Prostate gland (tissue), 2 donors: ENCODE measurements around the gene CABP4. TPM values are rescaled to one million over a fixed set of nuclear protein-coding genes. Genes with fewer than 3 reads are reported as not detected.

ENCODE experiments used
- DNase-seq: peaks from one replicate; pipeline ENCODE4 v3.0.0-alpha.2; 2019; ENCODE audit warnings: low spot score
- H3K27ac ChIP-seq, 2 donors: fragments of 200-600 bp; sonication (generic); 2 replicates each; pipeline ENCODE4 v1.5.1; 2017 to 2019
- H3K27me3 ChIP-seq: fragments of 200-600 bp; sonication (generic); replicated peaks from 2 replicates; pipeline ENCODE4 v1.5.1; 2019; ENCODE audit not compliant: insufficient read depth
- H3K36me3 ChIP-seq, 2 donors: fragments of 200-600 bp; sonication (generic); 1 replicate in 1 of 2; 2 replicates in 1 of 2; pipeline versions ENCODE4 v1.5.1 to v1.8.1; 2017 to 2019
- H3K4me1 ChIP-seq: fragments of 200-600 bp; sonication (generic); replicated peaks from 2 replicates; pipeline ENCODE4 v1.5.1; 2019
- H3K4me3 ChIP-seq, 2 donors: fragments of 200-600 bp; sonication (generic); 2 replicates each; pipeline ENCODE4 v1.5.1; 2017 to 2019
- H3K9me3 ChIP-seq: fragments of 200-600 bp; sonication (generic); 2 replicates; pipeline ENCODE4 v1.5.1; 2017
- POLR2A ChIP-seq: fragments of 450-650 bp; IDR thresholded peaks from one replicate; pipeline ENCODE4 v1.6.1; 2016; ENCODE audit warnings: antibody characterized with exemption, mild to moderate bottlenecking
- POLR2AphosphoS5 ChIP-seq: sonication (generic); formaldehyde crosslinking; IDR thresholded peaks from one replicate; pipeline ENCODE4 v1.6.1; 2017; ENCODE audit warnings: antibody characterized with exemption
- WGBS: methylation state at CpG from one replicate; pipeline ENCODE4 v1.1.5; 2018; 5-methylcytosine and 5-hydroxymethylcytosine counted together
- intact Hi-C: fragments of 100-400 bp; cut with DNase I; formaldehyde crosslinking; loops from one replicate; pipeline ENCODE4 v1.14.2; 2022
- total RNA-seq, 2 donors: library from RNA; depleted of rRNA; stranded (reverse); fragments of >200 nt; gene quantifications; one replicate each; pipeline ENCODE4 v1.1.0, GENCODE V29; 2016
- TF ChIP-seq, protein P1 (sequence below), 4 experiments: fragments of 200-600 bp in 2 of 4; fragments of 450-650 bp in 2 of 4; sonication (generic) in 2 of 4; IDR thresholded peaks; 1 replicate in 3 of 4; 2 replicates in 1 of 4; pipeline ENCODE4 v1.5.1; 2016 to 2019; ENCODE audit warnings: antibody characterized with exemption in 4 of 4, mild to moderate bottlenecking in 2 of 4, moderate library complexity in 2 of 4

CABP4 gene
- total RNA-seq, 2 donors from 2014 or later, result 4.3 to 6.1 TPM

DNA sequence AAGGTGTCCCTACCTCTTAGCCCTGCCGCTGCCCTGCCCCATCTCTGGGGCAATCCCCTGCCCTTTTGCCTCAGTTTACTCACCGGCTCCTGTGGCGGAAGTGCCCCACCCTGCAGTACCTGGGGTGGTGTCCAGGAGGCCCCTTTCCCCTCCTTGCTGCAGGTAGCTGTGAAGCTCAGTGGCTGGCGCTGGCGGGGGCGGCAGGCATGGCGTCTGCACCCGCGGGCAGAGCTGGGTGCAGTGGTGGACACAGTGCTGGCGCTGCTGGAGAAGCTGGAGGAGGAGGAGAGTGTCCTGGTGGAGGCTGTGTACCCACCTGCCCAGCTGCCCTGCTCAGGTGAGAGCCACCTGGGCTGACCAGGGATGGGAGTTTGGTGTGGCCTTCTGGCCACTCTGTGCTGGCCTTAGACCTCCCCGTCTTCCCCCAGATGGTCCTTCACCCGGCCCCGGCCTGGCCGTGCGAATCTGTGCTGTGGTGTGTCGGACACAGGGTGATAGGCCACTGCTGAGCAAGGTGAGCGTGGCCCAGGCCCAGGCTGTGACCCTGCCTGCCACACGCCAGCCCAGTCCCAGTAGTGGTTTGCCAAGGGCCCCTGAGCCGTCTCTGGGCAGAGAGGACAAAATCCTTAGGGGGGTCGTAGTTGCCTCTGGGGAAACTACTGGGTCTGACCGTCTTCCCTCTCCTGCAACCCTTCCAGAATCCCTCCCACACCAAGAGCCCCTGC is 35.7 kb upstream of the CABP4 start:
- no peak for TF ChIP-seq POLR2A
- TF ChIP-seq, protein P1, sequence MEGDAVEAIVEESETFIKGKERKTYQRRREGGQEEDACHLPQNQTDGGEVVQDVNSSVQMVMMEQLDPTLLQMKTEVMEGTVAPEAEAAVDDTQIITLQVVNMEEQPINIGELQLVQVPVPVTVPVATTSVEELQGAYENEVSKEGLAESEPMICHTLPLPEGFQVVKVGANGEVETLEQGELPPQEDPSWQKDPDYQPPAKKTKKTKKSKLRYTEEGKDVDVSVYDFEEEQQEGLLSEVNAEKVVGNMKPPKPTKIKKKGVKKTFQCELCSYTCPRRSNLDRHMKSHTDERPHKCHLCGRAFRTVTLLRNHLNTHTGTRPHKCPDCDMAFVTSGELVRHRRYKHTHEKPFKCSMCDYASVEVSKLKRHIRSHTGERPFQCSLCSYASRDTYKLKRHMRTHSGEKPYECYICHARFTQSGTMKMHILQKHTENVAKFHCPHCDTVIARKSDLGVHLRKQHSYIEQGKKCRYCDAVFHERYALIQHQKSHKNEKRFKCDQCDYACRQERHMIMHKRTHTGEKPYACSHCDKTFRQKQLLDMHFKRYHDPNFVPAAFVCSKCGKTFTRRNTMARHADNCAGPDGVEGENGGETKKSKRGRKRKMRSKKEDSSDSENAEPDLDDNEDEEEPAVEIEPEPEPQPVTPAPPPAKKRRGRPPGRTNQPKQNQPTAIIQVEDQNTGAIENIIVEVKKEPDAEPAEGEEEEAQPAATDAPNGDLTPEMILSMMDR (IDR thresholded peaks at IDR 0.05), result no peak
- no peak for TF ChIP-seq POLR2AphosphoS5
- Histone ChIP-seq H3K4me1 (peaks cover 11% of the 10 kb centered on the region), H3K4me3 (no peak overlapping the region), H3K9me3 (no peaks in the 10 kb centered on the region), H3K27ac (peak overlapping the region; percentile 87 to 91), H3K36me3 (no peaks in the 10 kb centered on the region), H3K27me3 (no peaks in the 10 kb centered on the region)
- WGBS, result 93% methylated on average over 19 of the region's 21 CpGs
- no peak for DNase-seq
- intact Hi-C loops, result no loop called here

GRCh38 chr11:67420147-67420645 is 35.0 kb upstream of the CABP4 start:
- no peaks in the 10 kb centered on the region for H3K36me3 ChIP-seq
- intact Hi-C loops, result no loop called here
- H3K27ac ChIP-seq, result peak overlapping the region; percentile 87 to 91
- peaks cover 11% of the 10 kb centered on the region for H3K4me1 ChIP-seq
- peak overlapping the region; percentile 56 to 70 for H3K4me3 ChIP-seq
- no peaks in the 10 kb centered on the region for H3K27me3 ChIP-seq
- no peak for DNase-seq
- 35% methylated on average over 15 of the region's 15 CpGs for WGBS
- H3K9me3 ChIP-seq, result no peaks in the 10 kb centered on the region
- TF ChIP-seq, protein P1 (IDR thresholded peaks at IDR 0.05), result no peak
- TF ChIP-seq POLR2A (no peak), POLR2AphosphoS5 (no peak)

DNA sequence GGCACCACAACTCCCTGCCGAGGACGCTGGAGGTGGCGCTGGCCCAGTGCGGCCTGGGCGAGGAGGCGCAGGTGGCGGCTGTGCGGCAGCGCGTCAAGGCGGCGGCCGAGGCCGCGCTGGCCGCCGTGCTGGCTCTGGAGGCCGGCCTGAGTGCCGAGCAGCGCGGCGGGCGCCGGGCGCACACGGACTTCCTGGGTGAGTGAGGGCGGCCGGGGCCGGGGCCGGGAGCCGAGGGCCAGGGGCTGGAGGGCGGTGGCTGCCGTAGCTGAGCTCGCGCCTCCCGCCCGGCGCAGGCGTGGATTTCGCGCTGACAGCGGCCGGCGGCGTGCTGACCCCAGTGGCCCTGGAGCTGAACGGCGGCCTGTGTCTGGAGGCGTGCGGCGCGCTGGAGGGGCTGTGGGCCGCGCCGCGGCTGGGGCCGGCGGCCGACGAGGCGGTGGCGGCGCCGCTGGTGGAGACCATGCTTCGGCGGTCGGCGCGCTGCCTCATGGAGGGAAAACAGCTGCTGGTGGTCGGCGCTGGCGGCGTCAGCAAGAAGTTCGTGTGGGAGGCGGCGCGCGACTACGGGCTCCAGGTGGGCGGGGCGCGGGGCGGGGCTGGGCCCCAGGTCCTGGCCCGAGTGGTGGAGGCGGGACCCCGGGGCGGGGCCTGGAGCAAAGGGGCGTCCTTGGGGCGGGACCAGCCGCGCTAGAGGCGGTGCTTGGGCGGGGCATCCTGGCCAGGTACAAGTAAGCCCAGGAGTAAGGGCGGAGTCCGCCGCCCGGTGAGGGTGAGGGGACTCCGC is 34.3 kb upstream of the CABP4 start:
- TF ChIP-seq POLR2AphosphoS5 (peak; percentile 62), POLR2A (peak; percentile 83)
- TF ChIP-seq, protein P1 (IDR thresholded peaks at IDR 0.05), result peak in 2 of 4 experiments; percentile 34 to 40
- 2% methylated on average over 64 of the region's 97 CpGs for WGBS
- Histone ChIP-seq H3K36me3 (no peaks in the 10 kb centered on the region), H3K4me3 (peak overlapping the region; percentile 56 to 70), H3K9me3 (no peaks in the 10 kb centered on the region), H3K27me3 (no peaks in the 10 kb centered on the region), H3K4me1 (peaks cover 11% of the 10 kb centered on the region), H3K27ac (peak overlapping the region; percentile 87 to 91)
- intact Hi-C loops, result no loop called here
- peak; percentile 96 for DNase-seq

DNA sequence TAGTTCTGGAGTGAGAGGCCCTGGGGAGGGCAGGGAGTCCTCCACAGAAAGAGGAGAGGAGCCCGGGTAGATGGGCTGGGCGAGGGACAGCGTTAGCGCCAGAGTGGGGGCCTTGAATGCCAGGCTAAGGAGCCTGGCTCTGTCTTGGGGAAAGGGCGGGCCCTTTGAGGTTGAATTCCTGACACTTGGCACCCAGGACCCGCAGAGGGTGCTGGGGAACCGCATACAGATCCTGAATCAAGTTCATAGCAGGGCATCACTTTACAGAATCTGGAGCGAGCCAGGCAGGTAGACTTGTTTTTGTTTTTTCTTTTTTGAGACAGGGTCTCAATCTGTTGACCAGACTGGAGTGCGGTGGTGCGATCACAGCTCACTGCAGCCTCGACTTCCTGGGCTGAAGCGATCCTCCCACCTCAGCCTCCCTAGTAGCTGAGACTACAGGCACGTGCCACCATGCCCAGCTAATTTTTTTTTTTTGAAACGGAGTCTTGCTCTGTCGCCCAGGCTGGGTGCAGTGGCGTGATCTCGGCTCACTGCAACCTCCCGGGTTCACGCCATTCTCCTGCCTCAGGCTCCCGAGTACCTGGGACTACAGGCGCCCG is 33.6 kb upstream of the CABP4 start:
- intact Hi-C loops, result no loop called here
- TF ChIP-seq POLR2A (no peak), POLR2AphosphoS5 (no peak)
- TF ChIP-seq, protein P1 (IDR thresholded peaks at IDR 0.05), result no peak
- H3K4me1 ChIP-seq, result peaks cover 9% of the 10 kb centered on the region
- peak overlapping the region; percentile 56 to 70 for H3K4me3 ChIP-seq
- no peak for DNase-seq
- H3K27me3 ChIP-seq, result no peaks in the 10 kb centered on the region
- peak overlapping the region; percentile 87 to 91 for H3K27ac ChIP-seq
- no peaks in the 10 kb centered on the region for H3K36me3 ChIP-seq
- WGBS, result 73% methylated on average over 22 of the region's 22 CpGs
- H3K9me3 ChIP-seq, result no peaks in the 10 kb centered on the region
